Endodermal cell (in vitro differentiated cells): ENCODE data around the gene MYO16. TPM values are rescaled to one million over a fixed set of nuclear protein-coding genes. Genes with fewer than 3 reads are reported as not detected.

ENCODE experiments used
- DNase-seq: peaks from one replicate; pipeline ENCODE4 v3.0.0-alpha.2; 2017
- H3K27ac ChIP-seq: 2 replicates; pipeline ENCODE4 v1.5.1; 2013; ENCODE audit warnings: mild to moderate bottlenecking, low read depth, low read length, moderate library complexity
- H3K27me3 ChIP-seq: 2 replicates; pipeline ENCODE4 v1.6.1; 2013; ENCODE audit warnings: mild to moderate bottlenecking, low read length, moderate library complexity; ENCODE audit not compliant: insufficient read depth, control insufficient read depth, poor library complexity, severe bottlenecking
- H3K36me3 ChIP-seq: 2 replicates; pipeline ENCODE4 v1.7.0; 2013; ENCODE audit warnings: mild to moderate bottlenecking, low read length, moderate library complexity; ENCODE audit not compliant: control insufficient read depth, insufficient read depth
- H3K4me1 ChIP-seq: one replicate; pipeline ENCODE4 v1.7.0; 2013; ENCODE audit warnings: low read length; ENCODE audit not compliant: control insufficient read depth, insufficient read depth
- H3K4me3 ChIP-seq: 2 replicates; pipeline ENCODE4 v1.5.1; 2013; ENCODE audit warnings: mild to moderate bottlenecking, low read length, moderate library complexity
- H3K9ac ChIP-seq: 2 replicates; pipeline ENCODE4 v1.6.1; 2013; ENCODE audit warnings: mild to moderate bottlenecking, low read length, moderate library complexity; ENCODE audit not compliant: poor library complexity, severe bottlenecking; ENCODE audit errors: extremely low read depth
- H3K9me3 ChIP-seq: 2 replicates; pipeline ENCODE4 v1.6.1; 2013; ENCODE audit warnings: mild to moderate bottlenecking, low read length, moderate library complexity; ENCODE audit not compliant: control insufficient read depth
- H3K27ac Mint-ChIP-seq: 2 replicates; pipeline ENCODE4 v1.8.0; 2020; ENCODE audit warnings: mixed read lengths
- H3K27me3 Mint-ChIP-seq: 2 replicates; pipeline ENCODE4 v1.8.0; 2021; ENCODE audit warnings: mild to moderate bottlenecking, mixed read lengths; ENCODE audit not compliant: insufficient read depth
- H3K36me3 Mint-ChIP-seq: 2 replicates; pipeline ENCODE4 v1.8.0; 2020; ENCODE audit warnings: low read depth, mixed read lengths
- H3K4me1 Mint-ChIP-seq: 2 replicates; pipeline ENCODE4 v1.8.0; 2020; ENCODE audit warnings: mixed read lengths
- H3K4me3 Mint-ChIP-seq: 2 replicates; pipeline ENCODE4 v1.8.0; 2020; ENCODE audit warnings: mild to moderate bottlenecking, moderate library complexity, mixed read lengths
- H3K9me3 Mint-ChIP-seq: 2 replicates; pipeline ENCODE4 v1.8.0; 2020; ENCODE audit warnings: mild to moderate bottlenecking, mixed read lengths
- WGBS, 2 experiments: methylation state at CpG; one replicate each; pipeline versions ENCODE4 v1.1.5 to v1.1.7; 2013; ENCODE audit warnings: missing lambda C conversion rate in 2 of 2, mixed read lengths in 1 of 2; ENCODE audit not compliant: insufficient coverage in 1 of 2, insufficient read length in 1 of 2; 5-methylcytosine and 5-hydroxymethylcytosine counted together
- total RNA-seq, 2 donors: library from RNA; stranded (reverse); fragmentation: NEBNext Ultra II Directional in 1 of 2; extraction: Animal tissue kit (Norgen Biotek cat#: 25700) in 1 of 2; gene quantifications; 2 replicates in 1 of 2; 3 replicates in 1 of 2; pipeline ENCODE4 v1.2.1, GENCODE V29; 2021
- TF ChIP-seq, protein P1 (sequence below): fragments of 200-600 bp; sonication (generic); conservative IDR thresholded peaks from 2 replicates; pipeline ENCODE4 v1.5.0; 2021; ENCODE audit warnings: antibody characterized with exemption, mild to moderate bottlenecking

The MYO16 gene
- total RNA-seq, 2 donors from 2014 or later = 0.70 to 1.2 TPM

GRCh38 chr13:108830916-108831315 lies 201.5 kb downstream of the MYO16 start:
- TF ChIP-seq, protein P1, sequence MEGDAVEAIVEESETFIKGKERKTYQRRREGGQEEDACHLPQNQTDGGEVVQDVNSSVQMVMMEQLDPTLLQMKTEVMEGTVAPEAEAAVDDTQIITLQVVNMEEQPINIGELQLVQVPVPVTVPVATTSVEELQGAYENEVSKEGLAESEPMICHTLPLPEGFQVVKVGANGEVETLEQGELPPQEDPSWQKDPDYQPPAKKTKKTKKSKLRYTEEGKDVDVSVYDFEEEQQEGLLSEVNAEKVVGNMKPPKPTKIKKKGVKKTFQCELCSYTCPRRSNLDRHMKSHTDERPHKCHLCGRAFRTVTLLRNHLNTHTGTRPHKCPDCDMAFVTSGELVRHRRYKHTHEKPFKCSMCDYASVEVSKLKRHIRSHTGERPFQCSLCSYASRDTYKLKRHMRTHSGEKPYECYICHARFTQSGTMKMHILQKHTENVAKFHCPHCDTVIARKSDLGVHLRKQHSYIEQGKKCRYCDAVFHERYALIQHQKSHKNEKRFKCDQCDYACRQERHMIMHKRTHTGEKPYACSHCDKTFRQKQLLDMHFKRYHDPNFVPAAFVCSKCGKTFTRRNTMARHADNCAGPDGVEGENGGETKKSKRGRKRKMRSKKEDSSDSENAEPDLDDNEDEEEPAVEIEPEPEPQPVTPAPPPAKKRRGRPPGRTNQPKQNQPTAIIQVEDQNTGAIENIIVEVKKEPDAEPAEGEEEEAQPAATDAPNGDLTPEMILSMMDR = no peak
- Mint-ChIP-seq H3K27me3 (no peaks in the 10 kb centered on the region), H3K36me3 (no peaks in the 10 kb centered on the region), H3K4me1 (no peaks in the 10 kb centered on the region), H3K27ac (no peak overlapping the region), H3K9me3 (peaks cover 29% of the 10 kb centered on the region), H3K4me3 (no peak overlapping the region)
- Histone ChIP-seq H3K27ac (no peak overlapping the region), H3K4me1 (no peaks in the 10 kb centered on the region), H3K36me3 (no peaks in the 10 kb centered on the region), H3K27me3 (no peaks in the 10 kb centered on the region), H3K4me3 (no peak overlapping the region), H3K9me3 (peaks cover 15% of the 10 kb centered on the region), H3K9ac (no peak overlapping the region)
- 93% methylated on average over 2 of the region's 3 CpGs; no CpG with 5 or more reads in 1 of the 2 experiments for WGBS, 2 experiments
- no peak for DNase-seq

- Histone ChIP-seq H3K27ac (no peak overlapping the region), H3K36me3 (no peaks in the 10 kb centered on the region), H3K9ac (no peak overlapping the region), H3K9me3 (peaks cover 10% of the 10 kb centered on the region), H3K4me1 (no peaks in the 10 kb centered on the region), H3K27me3 (no peaks in the 10 kb centered on the region), H3K4me3 (no peak overlapping the region)
- Mint-ChIP-seq H3K27me3 (no peaks in the 10 kb centered on the region), H3K9me3 (peaks cover 33% of the 10 kb centered on the region), H3K36me3 (no peaks in the 10 kb centered on the region), H3K4me1 (no peaks in the 10 kb centered on the region), H3K4me3 (no peak overlapping the region), H3K27ac (no peak overlapping the region)
- WGBS, 2 experiments = no CpG with 5 or more reads among the region's 1 CpG
- no peak for DNase-seq
- TF ChIP-seq, protein P1 = no peak
Observed at GRCh38 chr13:108833531-108833930, 204.1 kb downstream of the MYO16 start.

DNA sequence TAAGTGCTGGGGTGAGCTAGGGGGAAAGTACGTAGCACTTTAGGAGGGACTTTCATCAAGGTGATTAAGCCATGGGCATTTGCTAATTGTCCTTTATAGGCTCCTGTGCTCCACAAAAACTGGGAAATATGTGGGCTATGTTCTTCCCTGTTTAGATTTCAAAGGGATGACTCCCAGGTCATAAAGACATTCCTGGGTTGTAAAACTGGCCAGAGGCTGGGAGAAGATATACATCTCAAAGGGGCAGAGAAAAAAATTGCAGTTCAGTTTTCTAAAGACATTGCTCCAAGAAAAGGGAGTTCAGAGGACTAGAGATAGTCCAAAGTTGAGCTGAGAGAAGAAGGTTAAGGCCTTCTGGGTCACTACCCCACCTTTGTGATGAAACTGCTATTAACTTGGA lies 204.8 kb downstream of the MYO16 start:
- 89 to 91% methylated on average over 1 of the region's 1 CpG for WGBS, 2 experiments
- no peak for DNase-seq

More for the DNA sequence above, 204.8 kb downstream of the MYO16 start:
- Mint-ChIP-seq H3K36me3 (no peaks in the 10 kb centered on the region), H3K27me3 (no peaks in the 10 kb centered on the region), H3K9me3 (peaks cover 27% of the 10 kb centered on the region), H3K4me3 (no peak overlapping the region), H3K4me1 (no peaks in the 10 kb centered on the region), H3K27ac (no peak overlapping the region)
- Histone ChIP-seq H3K9me3 (peaks cover 4% of the 10 kb centered on the region), H3K9ac (no peak overlapping the region), H3K27ac (no peak overlapping the region), H3K27me3 (no peaks in the 10 kb centered on the region), H3K4me1 (no peaks in the 10 kb centered on the region), H3K36me3 (no peaks in the 10 kb centered on the region), H3K4me3 (no peak overlapping the region)
- TF ChIP-seq, protein P1 = no peak
